ENCODE measurements around the gene LSM8. TPM values are rescaled to one million over a fixed set of nuclear protein-coding genes. Genes with fewer than 3 reads are reported as not detected.

Gene LSM8
- total and polyA plus RNA-seq, 8 donors, result 7.9 to 24.6 (median 10.4) TPM

- Histone ChIP-seq H3K27me3 (no peaks in the 10 kb centered on the region), H3K36me3 (no peaks in the 10 kb centered on the region), H3K4me1 (peaks cover 0 to 20% (median 19%) of the 10 kb centered on the region in 3 donors), H3K27ac (no peak overlapping the region), H3K9me3 (no peaks in the 10 kb centered on the region), H3K4me3 (no peak overlapping the region)
- intact Hi-C loops (cut with DNase I), result no loop called here
- FAIRE-seq, result no peak
- DNase-seq, result no peak
- ATAC-seq, result no peak
- TF ChIP-seq CTCF (IDR thresholded peaks at IDR 0.05), result no peak
These were observed 2.5 kb downstream of the LSM8 start for GRCh38 chr7:118186501-118186900.

GRCh38 chr7:118194571-118194970 lies 10.6 kb downstream of the LSM8 start:
- Histone ChIP-seq H3K36me3 (no peaks in the 10 kb centered on the region), H3K4me3 (no peak overlapping the region), H3K27ac (no peak overlapping the region), H3K4me1 (peaks cover 0 to 5% (median 5%) of the 10 kb centered on the region in 3 donors), H3K27me3 (no peaks in the 10 kb centered on the region), H3K9me3 (no peaks in the 10 kb centered on the region)
- intact Hi-C loops (cut with DNase I), result no loop called here
- FAIRE-seq (no peak), DNase-seq (no peak), ATAC-seq (no peak)
- no peak for TF ChIP-seq CTCF (IDR thresholded peaks at IDR 0.05)
- 68 to 69% methylated on average over 2 of the region's 2 CpGs for WGBS, 2 donors

GRCh38 chr7:118195837-118196474 lies 12.0 kb downstream of the LSM8 start:
- TF ChIP-seq CTCF (IDR thresholded peaks at IDR 0.05), result peak in 3 of 4 donors; percentile 59 to 62 (median 59)
- DNase-seq, result peak in 3 of 6 donors; percentile 60 to 66 (median 63)
- H3K9me3 ChIP-seq, result no peaks in the 10 kb centered on the region
- peaks cover 0 to 5% (median 5%) of the 10 kb centered on the region in 3 donors for H3K4me1 ChIP-seq
- H3K27ac ChIP-seq, result no peak overlapping the region
- intact Hi-C loops (cut with DNase I), result no loop called here
- no peaks in the 10 kb centered on the region for H3K27me3 ChIP-seq
- no peak overlapping the region for H3K4me3 ChIP-seq
- FAIRE-seq, result peak; percentile 26
- 42 to 47% methylated on average over 6 of the region's 6 CpGs for WGBS, 2 donors
- peak; percentile 85 to 95 (median 90) for ATAC-seq
- no peaks in the 10 kb centered on the region for H3K36me3 ChIP-seq

- intact Hi-C loops (cut with DNase I), result no loop called here
- H3K4me3 ChIP-seq, result no peak overlapping the region
- H3K27ac ChIP-seq, result no peak overlapping the region
- no peak for DNase-seq
- H3K9me3 ChIP-seq, result no peaks in the 10 kb centered on the region
- no peak for FAIRE-seq
- H3K4me1 ChIP-seq, result no peaks in the 10 kb centered on the region
- 58 to 62% methylated on average over 2 of the region's 2 CpGs for WGBS, 2 donors
- no peaks in the 10 kb centered on the region for H3K36me3 ChIP-seq
- TF ChIP-seq CTCF (IDR thresholded peaks at IDR 0.05), result no peak
- no peak for ATAC-seq
- peaks cover 0 to 4% (median 0%) of the 10 kb centered on the region in 4 donors for H3K27me3 ChIP-seq
These were observed 18.1 kb downstream of the LSM8 start for GRCh38 chr7:118202061-118202460.

Data from pancreas (tissue), 10 donors.